Stimulated activated CD8-positive, alpha-beta memory T cell treated with anti-CD3 and anti-CD28 coated beads, Interleukin-12 subunit alpha, Interleukin-12 subunit beta, amount 100 ng/mL, for 24 hours (primary cell): ENCODE measurements around the gene ABCA8.
"Not testable (repeated sequence)": the region's sequence is repeated elsewhere in the genome, so short reads cannot be mapped to it uniquely, and the experiment has no call there.

Source experiments
- DNase-seq: peaks from one replicate; pipeline ENCODE4 v3.0.0-alpha.2; 2020; ENCODE audit errors: extremely low read depth

ABCA8 gene

GRCh38 chr17:68824185-68824584 is 131.0 kb downstream of the ABCA8 start:
- not testable (repeated sequence) for DNase-seq

GRCh38 chr17:68822719-68823289 is 132.4 kb downstream of the ABCA8 start:
- DNase-seq, result no peak

GRCh38 chr17:68821860-68822696 is 133.1 kb downstream of the ABCA8 start:
- no peak for DNase-seq

GRCh38 chr17:68820825-68821481 is 134.2 kb downstream of the ABCA8 start:
- no peak for DNase-seq

- no peak for DNase-seq
These were observed 134.7 kb downstream of the ABCA8 start for GRCh38 chr17:68820476-68820824.

- DNase-seq, result no peak
These were observed 135.7 kb downstream of the ABCA8 start for GRCh38 chr17:68819465-68819864.
